Karpas-422 (cell line): ENCODE measurements around the gene HSPA12A. TPM values are rescaled to one million over a fixed set of nuclear protein-coding genes. Genes with fewer than 3 reads are reported as not detected.

Source experiments
- DNase-seq: peaks from one replicate; pipeline ENCODE4 v3.0.0-alpha.2; 2015
- H2AFZ ChIP-seq: fragments of 200-600 bp; sonication (generic); 2 replicates; pipeline ENCODE4 v1.6.1; 2014; ENCODE audit warnings: antibody characterized with exemption, low read length, mixed read lengths
- H3K27ac ChIP-seq: fragments of 200-600 bp; sonication (generic); 2 replicates; pipeline ENCODE4 v1.5.1; 2014; ENCODE audit warnings: mild to moderate bottlenecking, low read length, moderate library complexity
- H3K27me3 ChIP-seq: fragments of 200-600 bp; sonication (generic); 2 replicates; pipeline ENCODE4 v1.6.1; 2014; ENCODE audit warnings: low read length, mixed read lengths
- H3K36me3 ChIP-seq: fragments of 200-600 bp; sonication (generic); 2 replicates; pipeline ENCODE4 v1.6.1; 2014; ENCODE audit warnings: low read length, mixed read lengths; ENCODE audit not compliant: insufficient read depth
- H3K4me1 ChIP-seq: fragments of 200-600 bp; sonication (generic); 2 replicates; pipeline ENCODE4 v1.6.1; 2014; ENCODE audit warnings: mild to moderate bottlenecking, low read length, mixed read lengths
- H3K4me2 ChIP-seq: fragments of 200-600 bp; sonication (generic); 2 replicates; pipeline ENCODE4 v1.6.1; 2014; ENCODE audit warnings: low read length, low read depth, mild to moderate bottlenecking; ENCODE audit not compliant: poor library complexity, severe bottlenecking
- H3K4me3 ChIP-seq: fragments of 200-600 bp; sonication (generic); 2 replicates; pipeline ENCODE4 v1.5.1; 2014; ENCODE audit warnings: mild to moderate bottlenecking, antibody characterized with exemption, low read length, mixed read lengths
- H3K79me2 ChIP-seq: fragments of 200-600 bp; sonication (generic); 2 replicates; pipeline ENCODE4 v1.6.1; 2014; ENCODE audit warnings: mild to moderate bottlenecking, low read length, mixed read lengths
- H3K9ac ChIP-seq: fragments of 200-600 bp; sonication (generic); 2 replicates; pipeline ENCODE4 v1.6.0; 2014; ENCODE audit warnings: low read length
- H3K9me2 ChIP-seq: fragments of 200-600 bp; sonication (generic), shearing (Covaris generic); replicated peaks from 2 replicates; pipeline ENCODE4 v1.6.0; 2014; ENCODE audit warnings: mild to moderate bottlenecking, low read length, moderate library complexity; ENCODE audit not compliant: insufficient read depth
- H3K9me3 ChIP-seq: fragments of 300-700, 200-600 bp; sonication (generic); 2 replicates; pipeline ENCODE4 v1.6.1; 2014; ENCODE audit warnings: low read length, mixed read lengths
- H4K20me1 ChIP-seq: fragments of 200-600 bp; sonication (generic); 2 replicates; pipeline ENCODE4 v1.6.1; 2014; ENCODE audit warnings: mild to moderate bottlenecking, antibody characterized with exemption, low read length, low read depth; ENCODE audit not compliant: insufficient read depth
- total RNA-seq: library from RNA; depleted of rRNA; stranded (reverse); fragments of >200 nt; shearing (Covaris generic); gene quantifications from 2 replicates; pipeline ENCODE4 v1.2.3, GENCODE V29; 2014; ENCODE audit warnings: low replicate concordance

The HSPA12A gene
- total RNA-seq, 1 experiment from 2014 or later: 0.07 TPM

GRCh38 chr10:116634126-116634975, 108.0 kb downstream of the HSPA12A start:
- Histone ChIP-seq H4K20me1 (no peaks in the 10 kb centered on the region), H3K4me2 (no peak overlapping the region), H3K4me3 (no peak overlapping the region), H3K36me3 (no peaks in the 10 kb centered on the region), H3K4me1 (no peaks in the 10 kb centered on the region), H3K79me2 (no peaks in the 10 kb centered on the region), H2AFZ (no peak overlapping the region), H3K9me3 (no peaks in the 10 kb centered on the region), H3K9me2 (no peaks in the 10 kb centered on the region), H3K9ac (no peak overlapping the region), H3K27me3 (no peaks in the 10 kb centered on the region), H3K27ac (no peak overlapping the region)
- DNase-seq: no peak

- Histone ChIP-seq H3K27me3 (no peaks in the 10 kb centered on the region), H3K4me3 (no peak overlapping the region), H3K36me3 (no peaks in the 10 kb centered on the region), H3K9me2 (no peaks in the 10 kb centered on the region), H4K20me1 (no peaks in the 10 kb centered on the region), H2AFZ (no peak overlapping the region), H3K79me2 (no peaks in the 10 kb centered on the region), H3K4me2 (no peak overlapping the region), H3K4me1 (no peaks in the 10 kb centered on the region), H3K27ac (no peak overlapping the region), H3K9ac (no peak overlapping the region), H3K9me3 (no peaks in the 10 kb centered on the region)
- DNase-seq: no peak
Measured at GRCh38 chr10:116633216-116633600, 109.2 kb downstream of the HSPA12A start.

GRCh38 chr10:116632596-116633215, 109.7 kb downstream of the HSPA12A start:
- no peaks in the 10 kb centered on the region for H3K36me3 ChIP-seq
- DNase-seq: no peak
- no peaks in the 10 kb centered on the region for H3K9me2 ChIP-seq
- H3K27me3 ChIP-seq: no peaks in the 10 kb centered on the region
- no peaks in the 10 kb centered on the region for H4K20me1 ChIP-seq
- H3K79me2 ChIP-seq: no peaks in the 10 kb centered on the region
- H3K4me3 ChIP-seq: no peak overlapping the region
- H3K4me1 ChIP-seq: no peaks in the 10 kb centered on the region
- H3K9me3 ChIP-seq: no peaks in the 10 kb centered on the region
- H2AFZ ChIP-seq: no peak overlapping the region
- no peak overlapping the region for H3K4me2 ChIP-seq
- no peak overlapping the region for H3K27ac ChIP-seq
- H3K9ac ChIP-seq: no peak overlapping the region

GRCh38 chr10:116631871-116632295, 110.5 kb downstream of the HSPA12A start:
- H3K9me3 ChIP-seq: no peaks in the 10 kb centered on the region
- no peak overlapping the region for H3K4me3 ChIP-seq
- H3K27me3 ChIP-seq: no peaks in the 10 kb centered on the region
- DNase-seq: no peak
- no peak overlapping the region for H3K4me2 ChIP-seq
- no peaks in the 10 kb centered on the region for H3K4me1 ChIP-seq
- no peaks in the 10 kb centered on the region for H4K20me1 ChIP-seq
- H3K36me3 ChIP-seq: no peaks in the 10 kb centered on the region
- no peak overlapping the region for H2AFZ ChIP-seq
- H3K9me2 ChIP-seq: no peaks in the 10 kb centered on the region
- no peak overlapping the region for H3K9ac ChIP-seq
- no peaks in the 10 kb centered on the region for H3K79me2 ChIP-seq
- no peak overlapping the region for H3K27ac ChIP-seq

- Histone ChIP-seq H3K4me1 (no peaks in the 10 kb centered on the region), H3K4me3 (no peak overlapping the region), H3K27me3 (no peaks in the 10 kb centered on the region), H3K9ac (no peak overlapping the region), H3K27ac (no peak overlapping the region), H3K9me3 (no peaks in the 10 kb centered on the region), H4K20me1 (no peaks in the 10 kb centered on the region), H2AFZ (no peak overlapping the region), H3K36me3 (no peaks in the 10 kb centered on the region), H3K9me2 (no peaks in the 10 kb centered on the region), H3K79me2 (no peaks in the 10 kb centered on the region), H3K4me2 (no peak overlapping the region)
- DNase-seq: no peak
Measured at GRCh38 chr10:116630020-116630419, 112.3 kb downstream of the HSPA12A start.

- Histone ChIP-seq H2AFZ (no peak overlapping the region), H3K27ac (no peak overlapping the region), H4K20me1 (no peaks in the 10 kb centered on the region), H3K27me3 (no peaks in the 10 kb centered on the region), H3K9me2 (no peaks in the 10 kb centered on the region), H3K4me1 (no peaks in the 10 kb centered on the region), H3K79me2 (no peaks in the 10 kb centered on the region), H3K9me3 (no peaks in the 10 kb centered on the region), H3K4me3 (no peak overlapping the region), H3K36me3 (no peaks in the 10 kb centered on the region), H3K9ac (no peak overlapping the region), H3K4me2 (no peak overlapping the region)
- no peak for DNase-seq
Measured at GRCh38 chr10:116629340-116629739, 113.0 kb downstream of the HSPA12A start.

- no peak for DNase-seq
- H3K9ac ChIP-seq: no peak overlapping the region
- H2AFZ ChIP-seq: no peak overlapping the region
- H3K4me3 ChIP-seq: no peak overlapping the region
- H3K4me2 ChIP-seq: no peak overlapping the region
- H3K4me1 ChIP-seq: no peaks in the 10 kb centered on the region
- no peaks in the 10 kb centered on the region for H3K36me3 ChIP-seq
- H3K27ac ChIP-seq: no peak overlapping the region
- no peaks in the 10 kb centered on the region for H3K27me3 ChIP-seq
- no peaks in the 10 kb centered on the region for H4K20me1 ChIP-seq
- no peaks in the 10 kb centered on the region for H3K9me3 ChIP-seq
- H3K79me2 ChIP-seq: no peaks in the 10 kb centered on the region
- no peaks in the 10 kb centered on the region for H3K9me2 ChIP-seq
Measured at GRCh38 chr10:116627386-116627933, 114.9 kb downstream of the HSPA12A start.

GRCh38 chr10:116626815-116627214, 115.6 kb downstream of the HSPA12A start:
- Histone ChIP-seq H3K9me2 (no peaks in the 10 kb centered on the region), H3K36me3 (no peaks in the 10 kb centered on the region), H4K20me1 (no peaks in the 10 kb centered on the region), H2AFZ (no peak overlapping the region), H3K9ac (no peak overlapping the region), H3K4me3 (no peak overlapping the region), H3K27me3 (no peaks in the 10 kb centered on the region), H3K79me2 (no peaks in the 10 kb centered on the region), H3K4me2 (no peak overlapping the region), H3K9me3 (no peaks in the 10 kb centered on the region), H3K4me1 (no peaks in the 10 kb centered on the region), H3K27ac (no peak overlapping the region)
- DNase-seq: no peak
